Smooth muscle cell of the brain vasculature (primary cell): ENCODE measurements around the gene MAGEA9B.
"Not testable (repeated sequence)": the region's sequence is repeated elsewhere in the genome, so short reads cannot be mapped to it uniquely, and the experiment has no call there.

Source experiments
- DNase-seq: peaks from one replicate; pipeline ENCODE4 v3.0.0-alpha.2; 2012; ENCODE audit warnings: low read depth, low spot score

MAGEA9B gene

DNA sequence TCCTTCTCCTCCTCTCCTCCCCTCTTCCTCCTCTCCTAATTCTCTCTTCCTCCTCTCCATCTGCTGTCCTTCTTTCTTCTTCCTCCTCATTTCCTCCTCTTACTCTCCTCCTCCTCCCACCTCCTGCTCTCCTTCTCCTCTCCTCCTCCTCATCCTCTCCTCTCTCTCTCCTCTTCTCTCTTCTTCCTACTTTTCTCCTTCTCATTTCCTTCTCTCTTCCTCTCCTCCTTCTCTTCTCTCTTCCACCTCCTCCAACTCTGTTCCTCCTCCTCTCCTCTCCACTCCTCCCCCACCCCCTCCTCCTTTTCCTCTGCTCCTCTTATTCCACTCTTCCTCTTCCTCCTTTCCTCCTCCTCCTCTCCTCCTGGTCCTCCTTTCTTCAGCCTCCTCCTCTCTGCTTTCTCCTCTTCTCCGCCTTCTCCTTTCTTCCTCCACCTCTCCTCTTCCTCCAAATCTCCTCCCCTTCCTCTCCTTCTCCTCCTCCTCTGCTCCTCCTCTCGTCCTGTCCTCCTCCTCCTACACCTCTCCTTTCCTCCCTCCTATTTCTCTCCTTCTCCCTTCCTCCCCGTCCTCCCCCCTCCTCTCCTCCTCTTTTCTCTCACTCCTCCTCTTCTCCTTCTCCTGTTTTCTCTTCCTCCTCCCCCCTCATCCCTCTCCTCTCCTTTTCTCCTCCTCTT, 52.2 kb downstream of the MAGEA9B start:
- not testable (repeated sequence) for DNase-seq

DNA sequence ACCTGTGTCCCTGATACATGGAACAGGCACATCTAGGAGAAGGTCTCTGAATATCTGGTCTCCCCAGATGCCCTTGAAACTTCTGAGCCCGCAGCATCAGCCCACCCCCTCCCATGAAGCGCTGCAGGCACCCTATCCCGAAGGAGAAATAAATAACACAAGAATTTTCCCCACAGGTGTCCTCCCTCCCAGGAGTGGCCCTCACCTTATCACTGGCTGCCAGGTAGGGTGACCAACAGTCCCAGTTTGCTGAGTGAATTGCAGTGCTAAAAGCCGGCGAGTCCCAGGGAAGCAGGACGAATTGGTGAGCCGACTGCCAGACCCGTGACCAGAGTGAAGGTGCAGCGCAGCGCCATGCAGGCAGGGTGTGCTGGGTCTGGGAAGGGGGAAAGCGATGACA, 53.3 kb downstream of the MAGEA9B start:
- DNase-seq: not testable (repeated sequence)

DNA sequence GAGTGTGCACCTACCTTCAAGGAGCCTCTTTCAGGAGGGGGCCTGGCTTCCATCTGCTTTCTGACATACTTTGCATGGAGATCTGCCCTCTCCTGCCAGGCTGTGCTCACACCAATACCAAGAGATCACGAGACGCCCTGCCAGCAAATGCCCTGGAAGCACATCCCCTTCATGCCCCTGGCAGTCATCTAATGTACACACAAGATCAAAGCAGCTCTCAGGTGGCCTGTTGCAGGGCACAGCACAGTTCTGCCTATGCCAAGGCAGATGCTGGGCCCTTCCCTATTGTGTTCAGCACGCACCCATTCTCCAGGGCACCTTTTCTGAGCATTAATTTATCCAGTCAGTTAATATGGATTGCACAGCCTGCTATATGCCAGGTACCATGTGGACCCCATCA, 54.4 kb downstream of the MAGEA9B start:
- DNase-seq: not testable (repeated sequence)
